Prostate gland (tissue), 2 donors: ENCODE results near the gene ZNF532. TPM values are rescaled to one million over a fixed set of nuclear protein-coding genes. Genes with fewer than 3 reads are reported as not detected.
A peak's percentile ranks its signal among the peaks of the same experiment; 100 is the strongest.

Experiments
- DNase-seq: peaks from one replicate; pipeline ENCODE4 v3.0.0-alpha.2; 2019; ENCODE audit warnings: low spot score
- H3K27ac ChIP-seq, 2 donors: fragments of 200-600 bp; sonication (generic); 2 replicates each; pipeline ENCODE4 v1.5.1; 2017 to 2019
- H3K27me3 ChIP-seq: fragments of 200-600 bp; sonication (generic); replicated peaks from 2 replicates; pipeline ENCODE4 v1.5.1; 2019; ENCODE audit not compliant: insufficient read depth
- H3K36me3 ChIP-seq, 2 donors: fragments of 200-600 bp; sonication (generic); 1 replicate in 1 of 2; 2 replicates in 1 of 2; pipeline versions ENCODE4 v1.5.1 to v1.8.1; 2017 to 2019
- H3K4me1 ChIP-seq: fragments of 200-600 bp; sonication (generic); replicated peaks from 2 replicates; pipeline ENCODE4 v1.5.1; 2019
- H3K4me3 ChIP-seq, 2 donors: fragments of 200-600 bp; sonication (generic); 2 replicates each; pipeline ENCODE4 v1.5.1; 2017 to 2019
- H3K9me3 ChIP-seq: fragments of 200-600 bp; sonication (generic); 2 replicates; pipeline ENCODE4 v1.5.1; 2017
- POLR2A ChIP-seq: fragments of 450-650 bp; IDR thresholded peaks from one replicate; pipeline ENCODE4 v1.6.1; 2016; ENCODE audit warnings: antibody characterized with exemption, mild to moderate bottlenecking
- POLR2AphosphoS5 ChIP-seq: sonication (generic); formaldehyde crosslinking; IDR thresholded peaks from one replicate; pipeline ENCODE4 v1.6.1; 2017; ENCODE audit warnings: antibody characterized with exemption
- WGBS: methylation state at CpG from one replicate; pipeline ENCODE4 v1.1.5; 2018; 5-methylcytosine and 5-hydroxymethylcytosine counted together
- intact Hi-C: fragments of 100-400 bp; cut with DNase I; formaldehyde crosslinking; loops from one replicate; pipeline ENCODE4 v1.14.2; 2022
- total RNA-seq, 2 donors: library from RNA; depleted of rRNA; stranded (reverse); fragments of >200 nt; gene quantifications; one replicate each; pipeline ENCODE4 v1.1.0, GENCODE V29; 2016
- TF ChIP-seq, protein P1 (sequence below), 4 experiments: fragments of 200-600 bp in 2 of 4; fragments of 450-650 bp in 2 of 4; sonication (generic) in 2 of 4; IDR thresholded peaks; 1 replicate in 3 of 4; 2 replicates in 1 of 4; pipeline ENCODE4 v1.5.1; 2016 to 2019; ENCODE audit warnings: antibody characterized with exemption in 4 of 4, mild to moderate bottlenecking in 2 of 4, moderate library complexity in 2 of 4

The ZNF532 gene
- total RNA-seq, 2 donors from 2014 or later = 231 to 299 TPM

DNA sequence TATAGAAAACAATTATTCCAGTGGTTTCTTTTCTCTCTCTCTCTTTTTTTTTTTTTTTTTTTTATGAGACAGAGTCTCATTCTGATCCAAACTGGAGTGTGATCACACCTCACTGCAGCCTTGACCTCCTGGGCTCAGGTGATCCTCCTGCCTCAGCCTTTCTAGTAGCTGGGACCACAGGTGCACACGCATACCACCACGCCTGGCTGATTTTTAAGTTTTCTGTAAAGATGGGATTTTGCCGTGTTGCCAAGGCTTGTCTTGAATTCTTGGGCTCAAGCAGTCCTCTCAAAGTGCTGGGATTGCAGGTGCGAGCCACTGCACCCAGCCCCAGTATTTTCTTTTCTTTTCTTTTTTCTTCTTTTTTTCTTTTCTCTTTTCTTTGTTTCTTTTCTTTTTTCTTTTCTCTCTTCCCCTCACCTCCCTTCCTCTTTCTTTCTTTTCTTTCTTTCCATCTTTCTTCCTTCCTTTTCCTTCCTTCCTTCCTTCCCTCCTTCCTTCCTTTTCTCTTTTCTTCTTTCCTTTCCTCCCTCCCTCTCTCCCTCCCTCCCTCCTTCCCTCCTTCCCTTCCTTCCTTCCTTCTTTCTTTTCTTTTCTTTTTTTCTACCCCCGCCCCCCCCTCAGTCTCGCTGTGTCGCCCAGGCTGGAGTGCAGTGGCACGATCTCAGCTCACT, 76.9 kb downstream of the ZNF532 start:
- no peaks in the 10 kb centered on the region for H3K36me3 ChIP-seq
- H3K4me3 ChIP-seq = no peak overlapping the region
- peak overlapping the region; percentile 63 to 66 for H3K27ac ChIP-seq
- TF ChIP-seq, protein P1, sequence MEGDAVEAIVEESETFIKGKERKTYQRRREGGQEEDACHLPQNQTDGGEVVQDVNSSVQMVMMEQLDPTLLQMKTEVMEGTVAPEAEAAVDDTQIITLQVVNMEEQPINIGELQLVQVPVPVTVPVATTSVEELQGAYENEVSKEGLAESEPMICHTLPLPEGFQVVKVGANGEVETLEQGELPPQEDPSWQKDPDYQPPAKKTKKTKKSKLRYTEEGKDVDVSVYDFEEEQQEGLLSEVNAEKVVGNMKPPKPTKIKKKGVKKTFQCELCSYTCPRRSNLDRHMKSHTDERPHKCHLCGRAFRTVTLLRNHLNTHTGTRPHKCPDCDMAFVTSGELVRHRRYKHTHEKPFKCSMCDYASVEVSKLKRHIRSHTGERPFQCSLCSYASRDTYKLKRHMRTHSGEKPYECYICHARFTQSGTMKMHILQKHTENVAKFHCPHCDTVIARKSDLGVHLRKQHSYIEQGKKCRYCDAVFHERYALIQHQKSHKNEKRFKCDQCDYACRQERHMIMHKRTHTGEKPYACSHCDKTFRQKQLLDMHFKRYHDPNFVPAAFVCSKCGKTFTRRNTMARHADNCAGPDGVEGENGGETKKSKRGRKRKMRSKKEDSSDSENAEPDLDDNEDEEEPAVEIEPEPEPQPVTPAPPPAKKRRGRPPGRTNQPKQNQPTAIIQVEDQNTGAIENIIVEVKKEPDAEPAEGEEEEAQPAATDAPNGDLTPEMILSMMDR (IDR thresholded peaks at IDR 0.05) = no peak
- TF ChIP-seq POLR2AphosphoS5 (no peak), POLR2A (no peak)
- H3K9me3 ChIP-seq = no peaks in the 10 kb centered on the region
- H3K4me1 ChIP-seq = peaks cover 6% of the 10 kb centered on the region
- H3K27me3 ChIP-seq = no peaks in the 10 kb centered on the region
- no peak for DNase-seq
- intact Hi-C loops = no loop called here
- WGBS = 97% methylated on average over 8 of the region's 8 CpGs

DNA sequence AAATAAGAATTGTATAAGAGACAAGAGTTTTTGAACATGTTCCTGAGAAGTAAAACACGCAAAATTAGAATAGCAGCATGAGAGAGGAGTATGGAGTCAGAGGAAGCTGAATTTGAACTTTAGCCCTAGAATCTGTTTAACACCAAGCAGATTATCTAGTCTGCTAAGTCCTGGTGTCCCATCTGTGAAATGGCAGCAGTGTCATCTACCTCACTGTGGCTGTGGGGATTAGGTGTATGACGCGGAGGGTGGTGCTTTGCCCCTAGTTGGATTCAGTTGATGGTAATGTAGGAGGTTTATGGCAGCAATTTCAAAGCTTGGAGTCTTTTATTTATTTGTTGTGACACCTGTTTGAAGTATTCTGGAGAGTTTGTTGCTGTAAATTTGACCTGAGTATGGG, 79.2 kb downstream of the ZNF532 start:
- TF ChIP-seq, protein P1 (IDR thresholded peaks at IDR 0.05) = no peak
- TF ChIP-seq POLR2AphosphoS5 = no peak
- no peak for TF ChIP-seq POLR2A
- H3K27ac ChIP-seq = peak overlapping the region; percentile 48 to 66
- H3K36me3 ChIP-seq = no peaks in the 10 kb centered on the region
- WGBS = 77% methylated on average over 3 of the region's 3 CpGs
- DNase-seq = no peak
- no peak overlapping the region for H3K4me3 ChIP-seq
- intact Hi-C loops = no loop called here
- H3K27me3 ChIP-seq = no peaks in the 10 kb centered on the region
- no peaks in the 10 kb centered on the region for H3K9me3 ChIP-seq
- H3K4me1 ChIP-seq = peaks cover 6% of the 10 kb centered on the region

DNA sequence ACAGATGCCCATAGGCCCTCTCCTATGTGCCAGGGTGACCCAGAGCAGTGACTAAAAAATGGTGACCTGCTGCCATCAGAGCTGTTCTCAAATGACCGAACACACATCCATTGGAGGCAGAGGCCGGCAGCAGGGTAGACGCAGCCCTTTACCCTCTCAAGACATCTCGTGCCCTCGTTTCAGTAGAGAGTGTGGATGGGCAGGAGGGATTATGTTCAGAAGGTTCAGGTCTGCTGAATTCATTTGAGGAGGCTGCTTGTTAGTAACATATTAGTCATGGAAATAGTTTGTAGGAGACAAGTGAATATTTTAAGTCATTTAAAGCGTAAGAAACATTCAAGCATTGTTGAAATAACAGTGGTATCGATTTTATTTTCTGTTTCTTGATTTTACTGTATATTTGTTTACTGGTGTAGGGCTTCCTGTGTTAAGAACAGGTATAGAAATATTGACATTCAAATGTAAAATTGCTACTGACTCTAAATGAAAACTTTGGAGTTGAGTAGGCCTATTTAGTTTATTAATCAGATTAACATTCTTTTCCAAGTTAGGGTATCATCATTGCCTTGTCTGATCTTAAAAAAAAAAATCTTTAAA, 82.6 kb downstream of the ZNF532 start:
- peak overlapping the region; percentile 48 to 66 for H3K27ac ChIP-seq
- TF ChIP-seq POLR2AphosphoS5 (no peak), POLR2A (no peak)
- TF ChIP-seq, protein P1 (IDR thresholded peaks at IDR 0.05) = no peak
- 91% methylated on average over 7 of the region's 7 CpGs for WGBS

DNA sequence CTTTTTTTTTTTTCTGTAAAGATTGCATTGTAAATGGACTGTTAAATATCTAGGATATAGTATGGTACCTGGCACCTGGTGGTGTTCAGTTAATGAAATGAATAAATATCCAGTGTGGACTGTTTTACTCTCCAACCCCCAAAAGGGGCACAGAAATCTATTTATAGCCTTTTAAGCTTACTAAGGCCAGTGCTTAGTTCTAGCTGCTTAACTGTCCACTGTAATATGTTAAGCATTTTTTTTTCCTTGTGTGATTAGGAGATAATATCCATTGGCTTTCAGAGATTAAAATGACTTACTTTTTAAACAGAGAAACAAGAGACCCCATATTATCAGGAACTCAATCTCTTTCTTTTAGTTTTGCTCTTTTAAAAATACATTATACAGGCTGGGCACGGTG, 84.4 kb downstream of the ZNF532 start:
- H3K27ac ChIP-seq = peak overlapping the region; percentile 35 to 87
- 63% methylated on average over 1 of the region's 1 CpG for WGBS
- peaks cover 4% of the 10 kb centered on the region for H3K4me1 ChIP-seq
- H3K27me3 ChIP-seq = no peaks in the 10 kb centered on the region
- no peak overlapping the region for H3K4me3 ChIP-seq
- intact Hi-C loops = no loop called here
- TF ChIP-seq POLR2AphosphoS5 (no peak), POLR2A (no peak)
- TF ChIP-seq, protein P1 (IDR thresholded peaks at IDR 0.05) = no peak
- no peaks in the 10 kb centered on the region for H3K9me3 ChIP-seq
- H3K36me3 ChIP-seq = no peaks in the 10 kb centered on the region
- DNase-seq = no peak

More for the DNA sequence above, 82.6 kb downstream of the ZNF532 start:
- intact Hi-C loops = no loop called here
- H3K4me3 ChIP-seq = no peak overlapping the region
- DNase-seq = no peak
- H3K9me3 ChIP-seq = no peaks in the 10 kb centered on the region
- H3K27me3 ChIP-seq = no peaks in the 10 kb centered on the region
- H3K36me3 ChIP-seq = no peaks in the 10 kb centered on the region
- peaks cover 6% of the 10 kb centered on the region for H3K4me1 ChIP-seq
